Activated T-cell treated with anti-CD3 and anti-CD28 coated beads for 48 hours (primary cell): ENCODE results near the gene AOAH.
"Not testable (repeated sequence)": the region's sequence is repeated elsewhere in the genome, so short reads cannot be mapped to it uniquely, and the experiment has no call there.

Experiments used
- DNase-seq: peaks from one replicate; pipeline ENCODE4 v3.0.0-alpha.2; 2020; ENCODE audit warnings: low read depth

Gene AOAH

GRCh38 chr7:36736090-36736898 lies 12.0 kb upstream of the AOAH start:
- DNase-seq: no peak

GRCh38 chr7:36735172-36735571 lies 10.9 kb upstream of the AOAH start:
- DNase-seq: no peak

DNA sequence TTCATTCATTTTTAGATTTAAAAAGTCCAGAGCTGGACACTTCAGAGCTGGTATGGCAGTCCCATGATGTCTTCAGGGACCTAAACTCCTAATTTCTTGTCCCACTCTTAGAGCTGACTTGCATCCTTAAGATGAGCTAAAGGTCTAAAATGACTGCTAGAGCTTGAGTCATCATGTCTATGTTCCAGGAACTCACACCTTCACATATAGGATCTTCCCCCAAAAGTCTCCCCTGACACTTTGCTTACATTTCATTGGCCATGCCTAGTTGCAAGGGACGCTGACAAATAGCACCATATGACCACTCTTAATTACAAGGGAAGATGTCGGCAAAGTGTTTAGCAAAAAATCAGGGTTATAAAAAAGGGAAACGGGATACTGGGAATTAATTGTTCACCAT lies 10.4 kb upstream of the AOAH start:
- DNase-seq: no peak

DNA sequence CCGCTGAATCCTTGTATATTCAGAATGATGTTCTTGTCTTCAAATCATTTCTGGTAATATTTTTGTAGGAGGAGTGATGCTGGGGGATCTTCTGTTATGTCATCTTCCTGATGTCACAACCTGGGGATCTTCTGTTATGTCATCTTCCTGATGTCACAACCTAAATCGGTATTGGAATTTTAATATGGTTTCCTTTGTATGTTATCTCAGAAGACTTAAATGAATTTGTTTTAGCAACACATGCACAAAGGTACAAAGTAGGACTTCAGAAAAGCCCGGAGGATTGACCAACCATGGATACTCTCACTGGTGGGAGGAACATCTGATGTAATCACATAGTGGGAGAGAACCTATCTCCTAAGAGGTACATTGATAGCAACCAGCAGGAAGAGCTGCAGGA lies 9.1 kb upstream of the AOAH start:
- no peak for DNase-seq

DNA sequence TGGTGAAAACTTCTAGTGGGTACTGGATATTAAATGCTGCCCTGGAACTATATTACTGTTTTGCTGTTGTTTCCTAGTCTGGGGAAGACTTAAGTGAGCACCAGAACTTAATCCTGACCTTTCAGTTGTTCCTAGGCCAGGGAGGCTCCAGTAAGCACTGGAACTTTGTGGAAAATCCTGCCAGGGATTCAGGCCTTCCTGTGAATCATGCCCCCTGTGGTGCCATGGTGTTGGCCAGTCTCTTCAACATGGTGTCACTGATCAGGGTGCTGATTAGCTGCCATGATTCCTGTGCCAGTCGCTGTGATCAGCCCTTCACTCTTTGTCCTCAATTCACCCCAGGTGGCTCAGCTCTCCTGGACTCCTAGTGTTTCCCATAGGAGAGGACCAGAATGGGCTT lies 8.5 kb upstream of the AOAH start:
- DNase-seq: no peak

DNA sequence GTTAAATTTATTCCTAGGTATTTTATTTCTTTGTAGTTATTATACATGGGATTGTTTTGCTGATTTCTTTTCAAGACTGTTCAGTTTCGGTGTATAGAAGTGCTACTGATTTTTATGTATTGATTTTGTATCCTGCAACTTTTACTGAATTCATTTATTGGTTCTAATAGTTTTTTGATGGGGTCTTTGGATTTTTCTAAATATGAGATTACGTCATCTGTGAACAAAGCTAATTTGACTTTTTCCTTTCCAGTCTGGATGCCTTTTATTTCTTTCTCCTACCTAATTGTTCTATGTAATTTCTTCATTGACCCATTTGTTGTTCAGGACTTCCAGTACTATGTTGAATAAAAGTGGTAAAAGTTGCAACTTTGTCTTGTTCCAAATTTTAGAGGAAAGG lies 5.8 kb upstream of the AOAH start:
- no peak for DNase-seq

GRCh38 chr7:36728143-36728542 lies 3.8 kb upstream of the AOAH start:
- DNase-seq: no peak

- peak; percentile 27 for DNase-seq
These were observed 2.7 kb upstream of the AOAH start for GRCh38 chr7:36726806-36727503.

DNA sequence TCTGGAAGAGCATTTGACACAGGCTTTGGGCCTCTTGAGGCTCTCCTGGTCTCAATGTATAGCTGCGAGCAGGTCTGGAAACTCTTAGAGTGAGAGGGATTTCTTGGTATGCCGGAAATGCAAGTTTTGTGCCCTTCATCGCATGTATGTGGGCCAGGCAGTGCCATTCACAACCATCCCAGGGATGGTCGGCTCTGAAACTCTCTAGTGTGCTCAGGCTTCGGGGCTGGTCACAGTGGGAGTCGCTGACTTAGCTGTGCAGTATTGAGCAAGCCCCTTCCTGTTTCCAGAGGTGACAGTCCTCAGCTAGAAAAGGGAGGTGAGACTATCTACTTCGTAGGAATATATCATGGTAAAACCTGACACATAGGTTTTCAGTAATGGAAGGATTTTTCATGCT lies 2.0 kb upstream of the AOAH start:
- DNase-seq: peak; percentile 30

DNA sequence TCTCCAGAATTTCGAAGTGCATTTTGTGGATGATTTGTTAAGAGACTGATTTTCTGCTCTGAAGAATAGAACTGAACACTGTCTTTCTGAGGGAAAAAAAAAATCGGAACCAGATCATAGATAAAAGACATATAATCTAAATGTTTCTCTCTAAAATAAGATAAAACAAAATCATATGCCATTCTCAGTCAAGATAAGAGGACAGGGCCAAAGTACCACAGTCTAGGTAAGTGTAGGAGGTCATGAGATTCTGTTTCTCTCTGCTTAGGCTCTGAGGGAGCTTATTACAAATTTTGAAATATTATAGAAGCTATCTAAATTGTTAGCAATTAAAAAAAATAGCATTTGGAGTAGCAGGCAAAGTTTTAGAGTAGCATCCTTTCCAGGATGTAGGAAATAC lies 702 bp upstream of the AOAH start:
- no peak for DNase-seq

DNA sequence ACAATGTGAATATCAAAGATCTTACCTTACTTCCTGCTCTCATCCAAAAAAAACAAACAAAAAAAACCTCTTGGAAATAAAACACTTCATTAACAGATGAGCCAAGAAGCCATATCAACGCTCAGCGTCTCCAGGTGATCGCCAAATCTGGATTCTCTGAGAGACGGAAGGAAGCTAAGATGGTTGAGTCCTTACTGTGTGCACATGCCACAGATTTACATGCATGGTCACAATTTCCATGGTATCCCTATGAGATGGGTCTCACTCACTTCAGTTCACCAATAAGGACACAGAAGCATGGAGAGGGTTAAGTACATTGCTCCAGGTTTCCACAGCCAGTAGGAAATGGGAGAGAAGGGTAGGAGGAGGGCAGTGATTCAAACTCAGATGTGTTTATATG lies 1.0 kb downstream of the AOAH start:
- DNase-seq: no peak

DNA sequence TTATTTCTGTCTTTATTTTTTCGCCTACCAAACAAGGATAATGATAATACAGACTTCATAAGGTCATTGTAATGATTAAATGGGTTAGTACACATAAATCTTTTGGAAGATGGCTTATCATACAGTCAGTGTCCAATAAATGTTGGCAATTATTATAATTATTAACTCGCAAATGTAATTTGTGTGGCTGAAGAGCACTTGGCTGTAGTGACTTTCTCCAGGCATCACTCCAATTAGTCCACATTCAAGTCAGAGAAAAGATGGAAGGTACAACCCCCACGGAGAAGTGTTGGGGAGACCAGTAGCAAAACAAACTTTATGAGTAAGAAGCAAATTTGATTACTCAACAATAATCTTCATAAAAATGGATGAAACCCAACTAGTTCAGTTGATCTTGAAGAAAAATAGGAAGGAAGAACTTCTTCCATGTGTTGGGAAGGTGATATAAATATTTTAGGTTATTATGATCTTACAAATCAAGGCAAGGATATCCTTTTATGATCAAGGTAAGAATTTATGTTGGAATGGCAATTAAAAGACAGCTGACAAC lies 5.1 kb downstream of the AOAH start:
- no peak for DNase-seq

GRCh38 chr7:36717586-36717985 lies 6.7 kb downstream of the AOAH start:
- no peak for DNase-seq

DNA sequence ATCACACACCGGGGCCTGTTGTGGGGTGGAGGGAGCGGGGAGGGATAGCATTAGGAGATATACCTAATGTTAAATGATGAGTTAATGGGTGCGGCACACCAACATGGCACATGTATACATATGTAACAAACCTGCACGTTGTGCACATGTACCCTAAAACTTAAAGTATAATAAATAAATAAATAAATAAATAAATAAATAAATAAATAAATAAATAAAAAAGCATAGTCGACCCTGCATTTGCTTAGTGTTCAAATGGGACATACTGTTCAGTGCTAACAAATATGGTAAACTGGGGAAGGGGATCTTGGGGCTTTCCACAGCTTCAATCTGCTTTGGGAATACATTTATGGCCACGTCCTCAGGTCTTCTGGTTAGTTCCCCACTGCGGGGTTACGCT lies 7.5 kb downstream of the AOAH start:
- not testable (repeated sequence) for DNase-seq

- DNase-seq: no peak
These were observed 12.3 kb downstream of the AOAH start for GRCh38 chr7:36712015-36712414.

DNA sequence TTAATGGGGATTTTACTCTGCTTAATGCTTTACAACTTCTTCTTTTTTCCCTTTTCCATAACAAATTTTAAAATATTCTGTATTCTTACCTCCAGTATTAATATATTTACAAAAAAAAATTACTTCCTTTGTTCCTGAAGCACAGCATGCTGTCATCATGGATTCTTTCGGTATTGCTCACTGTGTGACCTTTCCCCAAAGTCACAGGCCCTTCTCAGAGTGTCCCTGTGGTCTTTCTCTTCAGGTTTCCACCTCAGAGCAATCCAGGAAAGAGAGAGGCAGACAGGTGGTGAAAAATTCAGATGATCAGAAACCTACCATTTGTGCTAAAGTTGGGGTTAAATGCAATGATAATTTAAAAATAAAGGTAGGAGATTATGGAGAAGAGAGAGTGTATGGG lies 13.0 kb downstream of the AOAH start:
- DNase-seq: no peak

DNA sequence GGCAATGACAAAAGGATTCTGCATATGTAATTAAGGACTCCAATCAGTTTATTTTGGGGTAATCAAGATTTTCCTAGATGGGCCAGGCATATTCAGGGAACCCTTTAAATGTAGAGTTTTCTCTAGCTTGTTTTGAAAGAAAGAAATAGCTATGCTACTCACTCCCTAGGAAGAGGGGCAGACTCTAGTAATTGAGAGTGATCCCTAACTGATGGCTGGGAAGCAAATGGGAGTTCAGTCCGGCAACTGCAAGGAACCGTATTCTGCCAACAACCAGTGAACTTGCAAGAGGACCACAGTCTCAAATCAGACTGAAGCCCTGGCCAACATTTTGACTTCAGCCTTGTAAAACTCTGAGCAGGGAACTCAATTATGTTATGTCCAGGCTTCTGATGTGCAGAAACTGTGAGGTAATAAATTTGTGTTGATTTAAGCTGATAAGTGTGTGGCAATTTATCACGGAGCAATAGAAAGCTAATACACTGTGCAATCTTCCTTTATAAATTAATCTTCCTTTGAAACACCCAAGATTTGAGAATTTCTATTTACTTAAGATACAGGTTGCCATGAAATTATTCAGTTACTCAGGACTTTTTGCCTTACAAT lies 14.0 kb downstream of the AOAH start:
- no peak for DNase-seq

GRCh38 chr7:36708767-36709166 lies 15.5 kb downstream of the AOAH start:
- DNase-seq: no peak

DNA sequence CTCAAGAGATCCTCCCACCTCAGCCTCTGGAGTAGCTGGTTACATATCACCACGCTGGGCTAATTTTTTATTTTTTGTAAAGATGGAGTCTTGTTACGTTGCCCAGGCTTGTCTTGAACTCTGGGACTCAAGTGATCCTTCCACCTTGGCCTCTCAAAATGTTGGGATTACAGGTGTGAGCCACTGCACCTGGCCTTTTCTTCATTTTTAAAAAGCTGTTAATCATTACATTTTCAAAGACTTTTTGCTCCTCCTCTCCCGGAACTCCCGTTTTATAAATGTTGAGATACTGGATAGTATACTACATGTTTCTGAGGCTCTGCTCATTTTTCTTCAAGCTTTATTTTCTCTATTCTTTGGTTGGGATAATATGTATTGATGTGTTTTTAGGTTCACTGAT lies 16.4 kb downstream of the AOAH start:
- no peak for DNase-seq

- no peak for DNase-seq
These were observed 16.8 kb downstream of the AOAH start for GRCh38 chr7:36707465-36707864.

GRCh38 chr7:36703860-36704259 lies 20.4 kb downstream of the AOAH start:
- not testable (repeated sequence) for DNase-seq

GRCh38 chr7:36692456-36692855 lies 31.8 kb downstream of the AOAH start:
- no peak for DNase-seq

GRCh38 chr7:36691983-36692382 lies 32.3 kb downstream of the AOAH start:
- DNase-seq: no peak
